Measurements from ENCODE around the gene DDX10.

Gene DDX10

DNA sequence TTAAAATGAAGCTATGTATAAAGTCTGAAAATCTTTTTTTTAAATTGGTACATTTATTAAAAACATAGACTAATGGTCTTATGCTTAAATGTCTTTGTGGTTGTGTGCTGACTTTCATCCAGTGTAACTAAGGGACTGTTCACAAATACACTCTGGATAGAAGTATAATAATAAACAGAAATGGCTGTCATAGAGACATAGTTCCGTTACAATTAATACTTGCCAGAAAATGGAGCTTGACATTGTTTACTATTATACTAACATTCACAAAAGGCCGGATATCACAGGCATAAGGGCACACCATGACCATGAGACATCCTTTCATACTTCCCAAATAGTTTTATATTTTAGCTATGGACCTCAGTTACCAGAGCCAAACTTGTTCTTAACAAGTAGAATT is 161.3 kb downstream of the DDX10 start:
- Mint-ChIP-seq H3K9me3 (ENCODE audit: low read depth) (peaks cover 8% of the 10 kb centered on the region), H3K36me3 (peaks cover 27% of the 10 kb centered on the region), H3K27ac (no peak overlapping the region), H3K4me1 (ENCODE audit: low read depth) (peaks cover 14% of the 10 kb centered on the region), H3K27me3 (no peaks in the 10 kb centered on the region), H3K4me3 (no peak overlapping the region)

- Mint-ChIP-seq H3K4me1 (ENCODE audit: low read depth) (peaks cover 24% of the 10 kb centered on the region), H3K27me3 (no peaks in the 10 kb centered on the region), H3K4me3 (no peak overlapping the region), H3K9me3 (ENCODE audit: low read depth) (no peaks in the 10 kb centered on the region), H3K36me3 (peaks cover 21% of the 10 kb centered on the region), H3K27ac (no peak overlapping the region)
Observed at GRCh38 chr11:108835624-108836023, 170.8 kb downstream of the DDX10 start.

DNA sequence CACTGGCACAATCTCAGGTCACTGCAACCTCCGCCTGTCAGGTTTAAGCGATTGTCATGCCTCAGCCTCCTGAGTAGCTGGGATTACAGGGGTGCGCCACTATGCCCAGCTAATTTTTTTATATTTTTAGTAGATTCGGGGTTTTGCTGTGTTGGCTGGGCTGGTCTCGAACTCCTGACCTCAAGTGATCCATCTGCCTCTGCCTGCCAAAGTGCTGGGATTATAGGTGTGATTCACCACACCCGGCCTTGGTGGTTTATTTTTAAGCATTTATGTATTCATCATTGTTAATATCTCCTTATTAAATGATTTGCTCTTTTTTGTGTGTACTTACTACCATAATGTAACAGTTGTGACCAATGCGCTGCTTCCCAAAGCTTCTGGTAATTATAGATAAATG is 171.7 kb downstream of the DDX10 start:
- Mint-ChIP-seq H3K27ac (no peak overlapping the region), H3K4me3 (no peak overlapping the region), H3K4me1 (ENCODE audit: low read depth) (peaks cover 28% of the 10 kb centered on the region), H3K36me3 (peaks cover 29% of the 10 kb centered on the region), H3K9me3 (ENCODE audit: low read depth) (no peaks in the 10 kb centered on the region), H3K27me3 (no peaks in the 10 kb centered on the region)

DNA sequence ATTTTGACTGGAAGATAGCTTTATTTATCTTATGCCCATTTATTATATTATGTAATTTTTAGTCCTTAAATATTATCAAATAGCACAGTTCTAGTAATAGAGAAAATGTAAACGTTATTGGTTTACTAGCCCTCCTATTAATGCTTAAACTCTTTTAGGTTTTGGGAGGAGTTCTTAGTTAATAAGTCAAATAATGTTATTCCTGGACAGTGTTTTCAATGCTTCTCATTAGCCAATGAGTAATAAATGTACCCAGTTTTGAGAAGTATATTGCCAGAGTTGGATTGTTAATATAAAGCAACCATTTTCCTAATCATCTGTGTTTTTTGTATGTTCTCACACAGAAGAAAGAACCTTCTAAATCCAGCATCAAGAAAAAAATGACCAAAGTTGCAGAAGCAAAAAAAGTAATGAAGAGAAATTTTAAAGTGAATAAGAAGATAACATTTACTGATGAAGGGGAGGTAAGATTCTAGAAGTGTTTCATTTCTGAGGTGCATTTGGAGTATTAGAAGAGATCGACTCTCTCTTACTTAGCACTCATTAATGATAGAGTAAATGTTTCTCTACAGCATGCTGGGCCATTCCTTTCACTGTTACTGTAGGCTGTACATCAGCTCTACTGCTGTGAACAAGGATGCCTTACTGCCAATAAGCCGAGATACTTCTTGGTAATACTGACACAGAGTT is 173.4 kb downstream of the DDX10 start:
- Mint-ChIP-seq H3K4me3 (no peak overlapping the region), H3K27me3 (no peaks in the 10 kb centered on the region), H3K9me3 (ENCODE audit: low read depth) (no peaks in the 10 kb centered on the region), H3K27ac (no peak overlapping the region), H3K36me3 (peaks cover 31% of the 10 kb centered on the region), H3K4me1 (ENCODE audit: low read depth) (peaks cover 28% of the 10 kb centered on the region)

DNA sequence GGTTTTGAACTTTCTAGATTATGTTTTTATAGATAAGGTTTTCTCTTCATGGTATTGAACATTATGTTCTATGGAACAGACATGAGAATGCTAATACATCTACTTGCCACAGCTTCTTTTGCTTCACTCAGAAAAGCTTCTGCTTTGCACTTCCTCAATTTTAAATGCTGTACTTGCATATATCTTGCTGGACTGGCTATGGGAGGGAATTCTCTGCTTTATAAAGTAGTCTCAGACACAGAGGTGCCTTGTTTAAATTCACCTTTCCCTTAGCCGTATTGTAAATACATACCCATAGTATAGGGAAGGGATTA is 173.9 kb downstream of the DDX10 start:
- H3K27me3 Mint-ChIP-seq: no peaks in the 10 kb centered on the region

DNA sequence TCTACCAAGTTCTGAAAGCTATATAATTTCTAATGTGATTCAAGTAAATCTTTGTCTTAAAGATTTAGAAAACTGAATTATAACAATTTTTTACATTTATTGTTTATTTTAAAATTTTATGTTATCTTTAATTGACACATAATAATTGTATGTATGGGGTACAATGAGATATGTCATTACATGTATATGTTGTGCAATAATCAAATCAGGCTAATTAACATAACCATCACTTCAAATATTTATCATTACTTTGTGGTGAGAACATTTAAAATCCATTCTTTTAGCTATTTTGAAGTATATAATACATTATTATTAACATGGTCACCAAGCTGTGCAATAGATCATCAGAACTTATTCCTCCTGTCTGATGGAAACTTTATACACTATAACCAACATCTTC is 181.1 kb downstream of the DDX10 start:
- H3K27me3 Mint-ChIP-seq: no peaks in the 10 kb centered on the region
- H3K27ac Mint-ChIP-seq: no peak overlapping the region
- H3K4me3 Mint-ChIP-seq: no peak overlapping the region
- peaks cover 2% of the 10 kb centered on the region for H3K4me1 Mint-ChIP-seq (ENCODE audit: low read depth)
- H3K9me3 Mint-ChIP-seq (ENCODE audit: low read depth): no peaks in the 10 kb centered on the region
- H3K36me3 Mint-ChIP-seq: peaks cover 25% of the 10 kb centered on the region

More for the DNA sequence above, 173.9 kb downstream of the DDX10 start:
- Mint-ChIP-seq H3K36me3 (peaks cover 31% of the 10 kb centered on the region), H3K4me3 (no peak overlapping the region), H3K9me3 (ENCODE audit: low read depth) (no peaks in the 10 kb centered on the region), H3K4me1 (ENCODE audit: low read depth) (peaks cover 26% of the 10 kb centered on the region), H3K27ac (no peak overlapping the region)

- peaks cover 21% of the 10 kb centered on the region for H3K36me3 Mint-ChIP-seq
- H3K4me3 Mint-ChIP-seq: no peak overlapping the region
- H3K4me1 Mint-ChIP-seq (ENCODE audit: low read depth): peaks cover 5% of the 10 kb centered on the region
- no peaks in the 10 kb centered on the region for H3K27me3 Mint-ChIP-seq
- H3K27ac Mint-ChIP-seq: no peak overlapping the region
- no peaks in the 10 kb centered on the region for H3K9me3 Mint-ChIP-seq (ENCODE audit: low read depth)
Observed at GRCh38 chr11:108847298-108847990, 182.6 kb downstream of the DDX10 start.

DNA sequence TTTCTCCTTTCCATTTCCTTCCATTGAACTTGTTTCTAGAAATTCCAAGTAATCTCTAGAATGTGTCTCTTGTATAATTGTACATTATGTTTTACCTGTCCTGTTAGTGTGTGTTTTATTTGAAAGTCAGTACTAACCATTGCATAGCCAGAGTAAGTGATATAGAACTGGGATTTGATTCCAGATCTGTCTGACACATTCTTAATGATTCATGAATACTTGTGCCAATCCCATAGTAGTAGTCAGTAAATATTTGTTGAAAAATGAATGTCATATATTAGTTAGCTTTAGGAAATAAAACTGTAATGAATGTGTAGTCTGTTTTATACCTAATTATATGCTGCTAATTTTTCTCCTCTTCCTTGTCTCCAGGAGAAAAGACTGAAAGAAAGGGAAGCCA is 186.9 kb downstream of the DDX10 start:
- Mint-ChIP-seq H3K27me3 (no peaks in the 10 kb centered on the region), H3K4me1 (ENCODE audit: low read depth) (peaks cover 34% of the 10 kb centered on the region), H3K27ac (peak overlapping the region; percentile 58), H3K9me3 (ENCODE audit: low read depth) (no peaks in the 10 kb centered on the region), H3K4me3 (no peak overlapping the region), H3K36me3 (peaks cover 13% of the 10 kb centered on the region)

DNA sequence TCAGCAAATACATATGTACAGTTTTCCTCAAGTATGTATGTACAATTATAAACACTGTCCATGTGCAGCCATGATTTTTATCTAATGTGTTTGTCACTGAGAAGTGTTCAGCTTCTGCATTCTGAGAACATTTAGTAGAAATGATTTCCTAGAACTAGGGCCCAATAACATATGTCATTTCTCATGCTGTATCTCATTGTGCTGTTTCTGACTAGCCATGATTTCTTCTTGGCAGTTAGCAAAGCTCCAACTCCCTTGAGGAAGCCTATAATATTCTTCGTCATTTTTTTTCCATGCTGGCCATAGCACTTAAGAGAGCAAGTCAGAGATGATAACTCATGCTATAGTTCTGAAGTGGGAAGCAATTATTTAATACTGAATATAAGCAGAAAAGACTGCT is 187.8 kb downstream of the DDX10 start:
- H3K36me3 Mint-ChIP-seq: peaks cover 11% of the 10 kb centered on the region
- no peaks in the 10 kb centered on the region for H3K27me3 Mint-ChIP-seq
- H3K9me3 Mint-ChIP-seq (ENCODE audit: low read depth): no peaks in the 10 kb centered on the region
- H3K27ac Mint-ChIP-seq: peak overlapping the region; percentile 38
- H3K4me3 Mint-ChIP-seq: peak overlapping the region; percentile 5
- peaks cover 34% of the 10 kb centered on the region for H3K4me1 Mint-ChIP-seq (ENCODE audit: low read depth)

- H3K4me3 Mint-ChIP-seq: peak overlapping the region; percentile 76
- no peak overlapping the region for H3K27ac Mint-ChIP-seq
- no peaks in the 10 kb centered on the region for H3K27me3 Mint-ChIP-seq
- H3K4me1 Mint-ChIP-seq (ENCODE audit: low read depth): peaks cover 36% of the 10 kb centered on the region
- H3K36me3 Mint-ChIP-seq: peaks cover 14% of the 10 kb centered on the region
- no peaks in the 10 kb centered on the region for H3K9me3 Mint-ChIP-seq (ENCODE audit: low read depth)
Observed at GRCh38 chr11:108853151-108853550, 188.3 kb downstream of the DDX10 start.

DNA sequence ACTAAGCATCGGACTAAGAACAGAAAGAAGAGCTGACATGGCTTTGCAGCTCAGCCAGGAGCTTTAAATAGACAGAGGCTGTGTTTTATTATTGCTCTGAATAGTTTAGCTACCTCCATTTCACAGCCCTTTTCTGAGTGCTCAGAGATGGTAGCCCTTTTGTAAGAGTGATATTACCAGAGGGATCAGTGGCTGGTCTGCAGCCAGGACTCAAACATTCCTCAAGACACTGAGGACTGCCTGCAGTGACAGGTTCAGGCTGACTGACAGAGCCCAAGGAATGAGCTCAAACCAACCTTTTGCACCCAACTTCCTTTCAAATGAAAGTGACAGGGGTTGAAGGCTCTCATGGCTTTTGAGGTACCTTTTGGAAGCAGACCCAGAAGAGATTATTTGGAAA is 189.0 kb downstream of the DDX10 start:
- H3K4me1 Mint-ChIP-seq (ENCODE audit: low read depth): peaks cover 37% of the 10 kb centered on the region
- no peaks in the 10 kb centered on the region for H3K27me3 Mint-ChIP-seq
- H3K36me3 Mint-ChIP-seq: peaks cover 14% of the 10 kb centered on the region
- H3K27ac Mint-ChIP-seq: peak overlapping the region; percentile 88
- H3K4me3 Mint-ChIP-seq: peak overlapping the region; percentile 76
- H3K9me3 Mint-ChIP-seq (ENCODE audit: low read depth): no peaks in the 10 kb centered on the region

GRCh38 chr11:108854346-108854745 is 189.5 kb downstream of the DDX10 start:
- Mint-ChIP-seq H3K4me3 (peak overlapping the region; percentile 76), H3K27ac (peak overlapping the region; percentile 88), H3K4me1 (ENCODE audit: low read depth) (peaks cover 37% of the 10 kb centered on the region), H3K9me3 (ENCODE audit: low read depth) (no peaks in the 10 kb centered on the region), H3K36me3 (peaks cover 15% of the 10 kb centered on the region), H3K27me3 (no peaks in the 10 kb centered on the region)

- Mint-ChIP-seq H3K36me3 (peaks cover 23% of the 10 kb centered on the region), H3K4me3 (no peak overlapping the region), H3K9me3 (ENCODE audit: low read depth) (no peaks in the 10 kb centered on the region), H3K4me1 (ENCODE audit: low read depth) (peaks cover 38% of the 10 kb centered on the region), H3K27me3 (no peaks in the 10 kb centered on the region), H3K27ac (no peak overlapping the region)
Observed at GRCh38 chr11:108857382-108857781, 192.5 kb downstream of the DDX10 start.

DNA sequence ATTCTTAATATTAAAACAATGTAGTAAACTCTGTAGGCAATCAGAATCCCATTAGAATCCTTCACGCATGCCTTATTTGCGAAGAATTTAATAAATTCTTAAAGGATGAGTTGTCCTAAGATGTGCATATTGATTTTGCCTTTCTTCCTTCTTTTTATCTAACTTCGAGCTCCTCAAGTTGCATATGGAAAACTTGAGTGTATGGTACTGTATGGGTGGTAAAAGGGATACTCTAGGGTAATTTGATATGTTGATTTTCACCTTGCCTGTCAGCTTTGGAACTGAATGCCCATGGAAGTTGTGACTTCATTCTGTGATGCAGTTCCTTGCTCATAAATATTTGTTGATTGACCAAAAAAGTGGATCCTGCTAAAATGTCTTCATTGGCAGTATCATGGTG is 193.8 kb downstream of the DDX10 start:
- Mint-ChIP-seq H3K4me3 (no peak overlapping the region), H3K9me3 (ENCODE audit: low read depth) (no peaks in the 10 kb centered on the region), H3K27me3 (no peaks in the 10 kb centered on the region), H3K4me1 (ENCODE audit: low read depth) (peaks cover 40% of the 10 kb centered on the region), H3K36me3 (peaks cover 20% of the 10 kb centered on the region), H3K27ac (no peak overlapping the region)

- Mint-ChIP-seq H3K27me3 (no peaks in the 10 kb centered on the region), H3K4me3 (no peak overlapping the region), H3K36me3 (peaks cover 20% of the 10 kb centered on the region), H3K9me3 (ENCODE audit: low read depth) (no peaks in the 10 kb centered on the region), H3K27ac (no peak overlapping the region), H3K4me1 (ENCODE audit: low read depth) (peaks cover 36% of the 10 kb centered on the region)
Observed at GRCh38 chr11:108859510-108859909, 194.6 kb downstream of the DDX10 start.

DNA sequence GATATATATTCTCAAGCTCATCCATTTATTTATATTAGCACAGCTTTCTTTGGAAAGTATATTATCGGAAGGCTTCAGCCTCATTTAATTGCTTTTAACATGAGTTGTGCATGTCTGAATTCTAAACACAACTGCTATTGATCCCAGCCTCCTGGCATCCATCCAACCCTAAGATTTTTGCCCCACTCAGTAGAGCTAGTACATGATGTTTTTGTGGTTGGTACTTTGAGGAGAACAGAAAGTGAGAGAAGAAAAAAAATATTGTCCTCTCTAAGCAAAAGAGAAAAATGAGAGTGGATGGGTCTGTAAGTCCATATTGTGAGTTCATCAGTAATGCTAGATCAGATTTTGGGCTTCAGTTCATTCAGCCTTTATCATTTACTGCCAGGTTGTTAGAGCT is 198.7 kb downstream of the DDX10 start:
- H3K27ac Mint-ChIP-seq: no peak overlapping the region
- no peak overlapping the region for H3K4me3 Mint-ChIP-seq
- H3K36me3 Mint-ChIP-seq: peaks cover 15% of the 10 kb centered on the region
- no peaks in the 10 kb centered on the region for H3K27me3 Mint-ChIP-seq
- peaks cover 39% of the 10 kb centered on the region for H3K4me1 Mint-ChIP-seq (ENCODE audit: low read depth)
- no peaks in the 10 kb centered on the region for H3K9me3 Mint-ChIP-seq (ENCODE audit: low read depth)

All from activated naive CD8-positive, alpha-beta T cell (primary cell).